ENCODE measurements around the gene PRDM16.

Gene PRDM16

DNA sequence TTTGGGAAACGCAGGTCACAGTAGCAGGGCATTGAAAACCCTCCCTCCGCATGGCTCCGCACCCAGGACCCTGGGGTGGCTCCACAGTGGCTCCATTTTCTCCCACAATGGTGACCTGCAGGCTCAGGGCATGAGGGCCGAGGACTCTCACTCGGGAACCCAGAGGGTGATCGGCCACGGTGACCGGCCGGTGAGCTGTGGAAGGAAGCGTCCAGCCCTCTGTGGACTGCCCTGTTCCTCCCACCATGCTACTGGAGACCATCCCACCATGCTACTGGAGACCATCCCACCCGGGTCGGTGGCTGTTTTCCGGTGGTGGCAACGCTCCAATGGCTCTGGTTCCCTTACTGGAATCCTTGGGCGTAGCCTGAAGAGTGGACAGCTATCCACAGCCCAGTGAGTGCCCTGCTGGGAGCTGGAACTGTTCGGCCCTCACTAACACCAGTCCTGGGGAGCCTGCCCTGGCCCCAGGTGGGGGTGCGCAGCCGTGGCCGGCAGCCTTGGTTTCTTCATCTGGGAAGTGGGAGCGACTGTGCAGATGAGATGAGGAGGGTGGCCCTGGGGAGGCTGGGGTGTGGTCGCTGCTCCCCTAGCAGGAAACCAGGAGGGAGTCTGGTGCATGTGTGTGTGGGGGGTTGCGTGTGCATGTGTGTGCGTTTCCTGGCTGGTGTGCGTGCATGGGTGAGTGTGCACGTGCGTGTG, 59.6 kb downstream of the PRDM16 start:
- DNase-seq: no peak

- DNase-seq: no peak
Measured at GRCh38 chr1:3129133-3129490, 60.1 kb downstream of the PRDM16 start.

DNA sequence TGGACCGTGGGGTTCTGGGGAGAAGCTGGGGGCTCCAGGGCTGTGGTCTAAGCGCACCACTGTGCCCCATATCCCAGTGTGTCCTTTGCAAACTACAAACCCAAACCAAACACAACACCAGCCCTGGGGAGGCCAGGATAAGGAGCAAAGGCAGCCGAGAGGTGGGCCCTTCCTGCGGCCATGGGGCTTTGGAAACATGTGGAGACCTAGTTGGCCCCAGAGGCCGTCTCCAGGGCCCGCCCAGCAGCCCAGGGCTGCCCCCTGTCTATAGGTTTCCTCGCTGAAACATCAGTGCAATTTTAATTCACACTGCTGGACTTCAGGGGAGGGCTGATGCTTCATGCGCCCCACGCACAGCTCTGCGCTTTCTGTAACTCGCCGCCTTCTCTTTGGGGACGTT, 61.3 kb downstream of the PRDM16 start:
- DNase-seq: no peak

DNA sequence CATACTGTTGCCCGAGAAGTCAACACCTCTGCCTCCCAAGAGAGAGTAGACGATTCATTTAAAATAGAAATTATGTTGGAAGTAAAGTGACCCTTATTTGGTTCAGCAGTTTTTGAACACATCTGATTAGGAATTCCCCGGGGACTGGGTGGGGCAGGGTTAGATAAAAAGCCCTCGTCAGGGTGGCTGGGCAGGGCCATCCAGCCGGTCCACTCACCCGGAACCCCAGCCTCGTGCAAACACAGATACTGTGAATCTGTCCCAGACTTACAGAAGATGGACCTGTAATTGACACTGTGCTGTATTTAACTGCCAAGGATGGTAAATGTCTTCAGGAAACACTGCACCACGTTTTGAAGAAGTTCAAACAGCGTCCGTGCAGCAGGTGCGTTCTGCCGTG, 63.7 kb downstream of the PRDM16 start:
- no peak for DNase-seq

DNA sequence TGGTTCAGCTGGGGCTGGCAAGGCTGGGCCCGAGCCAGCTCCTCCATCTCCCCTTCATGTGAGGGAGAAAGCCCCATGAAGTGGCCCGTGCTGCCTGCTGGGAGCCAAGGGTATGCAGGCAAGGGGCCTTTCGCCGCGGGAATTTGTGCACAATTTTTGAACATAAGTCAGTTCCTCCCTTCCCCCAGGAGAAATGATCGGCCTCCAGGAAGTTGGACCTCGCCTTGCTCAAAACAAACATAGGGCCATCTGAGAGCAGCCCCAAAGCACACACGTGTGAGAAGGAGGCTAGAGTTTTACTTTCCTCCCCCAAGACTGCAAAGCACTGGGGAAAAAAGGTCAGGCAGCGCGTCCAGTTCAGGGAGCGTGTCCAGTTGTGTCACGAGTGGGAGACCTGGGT, 64.7 kb downstream of the PRDM16 start:
- no peak for DNase-seq

DNA sequence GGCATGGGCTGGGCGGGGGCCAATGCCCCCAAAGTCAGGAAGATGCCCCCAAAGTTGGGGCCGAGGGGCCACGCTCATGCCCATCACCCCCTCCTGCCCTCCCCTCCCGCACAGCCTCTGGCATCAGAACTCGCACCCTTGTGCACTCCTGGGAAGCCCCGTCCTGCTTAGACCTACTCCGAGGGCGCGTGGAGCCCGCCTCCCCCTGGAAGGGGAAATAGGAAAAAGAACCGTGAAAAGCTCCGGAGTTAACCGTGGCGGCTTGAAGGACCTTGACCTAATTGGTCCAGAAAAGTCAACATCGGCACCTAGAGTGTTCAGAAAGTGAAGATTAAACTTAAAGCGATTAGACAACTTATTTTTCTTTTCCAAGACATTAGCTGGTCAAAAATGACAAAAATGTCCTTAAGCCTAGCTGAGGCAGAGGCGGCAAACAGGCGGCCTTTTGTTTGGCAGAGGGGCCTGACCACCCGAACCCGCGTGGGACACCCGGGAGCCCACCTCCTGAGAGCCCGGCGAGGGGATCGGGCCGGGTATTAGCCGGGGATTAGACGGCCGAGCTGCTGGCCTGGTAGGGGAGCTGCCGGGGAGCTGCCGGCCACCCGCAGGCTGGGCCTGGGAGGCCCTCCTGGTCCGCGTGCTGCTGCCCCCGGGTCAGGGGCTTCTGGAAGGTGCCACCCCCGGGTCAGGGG, 65.5 kb downstream of the PRDM16 start:
- no peak for DNase-seq

GRCh38 chr1:3135073-3135702, 66.2 kb downstream of the PRDM16 start:
- DNase-seq: no peak

- no peak for DNase-seq
Measured at GRCh38 chr1:3135744-3136455, 66.9 kb downstream of the PRDM16 start.

GRCh38 chr1:3136532-3136931, 67.5 kb downstream of the PRDM16 start:
- DNase-seq: no peak

DNA sequence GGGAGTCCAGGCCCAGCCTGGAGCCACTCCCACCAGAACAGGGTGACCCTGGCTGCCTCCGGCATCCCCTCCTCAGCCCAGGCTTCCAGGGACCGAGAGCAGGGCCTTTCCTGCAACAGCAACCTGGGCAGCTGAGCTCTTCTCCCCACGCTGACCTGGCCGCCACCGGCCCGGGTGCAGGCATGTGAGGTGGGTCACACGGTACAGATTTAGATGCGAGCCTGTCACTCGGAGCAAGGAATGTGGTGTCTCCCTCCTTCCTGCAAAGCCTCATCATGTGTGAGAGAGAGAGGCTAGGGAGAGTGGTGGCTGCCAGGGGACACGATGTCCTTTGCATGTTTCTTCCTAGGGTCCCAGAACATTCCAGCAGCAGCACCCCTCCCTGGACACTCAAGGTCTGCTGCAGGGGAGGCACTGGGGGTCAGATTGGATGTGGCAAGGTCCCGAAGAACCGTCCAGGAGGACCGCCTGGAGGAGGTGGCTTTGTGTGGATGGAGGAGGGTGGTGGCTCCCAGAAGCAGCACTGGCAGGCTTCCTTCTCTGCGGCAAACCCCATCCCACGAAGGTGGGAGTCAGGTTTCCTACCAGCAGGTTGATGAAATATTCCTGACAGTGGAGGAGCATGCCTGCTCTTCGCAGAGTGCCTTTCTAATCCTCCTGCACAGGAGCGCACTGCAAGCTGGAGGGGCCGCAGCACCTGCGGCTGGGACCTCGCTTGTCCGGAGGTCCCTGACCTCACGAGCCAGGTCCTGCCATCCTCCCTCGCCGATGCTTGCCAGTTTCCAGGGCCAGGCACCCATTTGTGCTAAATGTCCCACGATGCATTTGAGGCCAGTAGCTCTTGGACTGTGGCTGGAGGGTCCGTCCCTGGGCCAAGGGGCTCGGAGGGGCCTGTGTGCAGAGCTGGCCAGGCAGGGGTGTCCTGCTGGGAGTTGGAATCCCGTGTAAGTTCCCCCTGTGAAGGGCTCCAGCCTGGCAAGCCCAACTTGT, 68.4 kb downstream of the PRDM16 start:
- no peak for DNase-seq

- no peak for DNase-seq
Measured at GRCh38 chr1:3138623-3139151, 69.7 kb downstream of the PRDM16 start.

- DNase-seq: no peak
Measured at GRCh38 chr1:3139451-3139852, 70.4 kb downstream of the PRDM16 start.

DNA sequence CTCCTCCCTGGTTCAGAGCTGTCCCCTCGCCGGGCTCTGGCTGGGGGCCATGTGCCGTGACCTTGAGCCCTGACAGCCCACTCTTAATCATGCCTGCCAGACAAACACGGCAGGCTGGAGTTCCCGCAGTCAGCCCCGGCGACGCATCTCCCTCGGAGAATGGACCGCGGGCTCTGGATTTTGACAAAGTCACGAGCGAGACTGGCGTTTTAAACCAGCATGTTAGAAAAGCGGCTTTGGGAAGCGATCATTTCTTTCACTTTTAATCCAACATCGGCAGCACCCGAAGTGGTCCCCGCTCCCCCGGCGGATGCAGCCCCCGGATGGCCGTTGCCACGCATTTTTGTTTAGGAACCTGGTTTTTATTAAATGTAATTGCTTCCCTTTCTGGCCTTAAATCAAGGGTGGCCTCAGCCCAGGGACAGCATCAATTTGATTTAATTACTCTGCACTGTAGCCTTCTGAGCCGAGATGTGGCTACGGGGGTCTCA, 70.9 kb downstream of the PRDM16 start:
- DNase-seq: no peak

GRCh38 chr1:3140437-3140836, 71.4 kb downstream of the PRDM16 start:
- no peak for DNase-seq

- no peak for DNase-seq
Measured at GRCh38 chr1:3141129-3141528, 72.1 kb downstream of the PRDM16 start.

DNA sequence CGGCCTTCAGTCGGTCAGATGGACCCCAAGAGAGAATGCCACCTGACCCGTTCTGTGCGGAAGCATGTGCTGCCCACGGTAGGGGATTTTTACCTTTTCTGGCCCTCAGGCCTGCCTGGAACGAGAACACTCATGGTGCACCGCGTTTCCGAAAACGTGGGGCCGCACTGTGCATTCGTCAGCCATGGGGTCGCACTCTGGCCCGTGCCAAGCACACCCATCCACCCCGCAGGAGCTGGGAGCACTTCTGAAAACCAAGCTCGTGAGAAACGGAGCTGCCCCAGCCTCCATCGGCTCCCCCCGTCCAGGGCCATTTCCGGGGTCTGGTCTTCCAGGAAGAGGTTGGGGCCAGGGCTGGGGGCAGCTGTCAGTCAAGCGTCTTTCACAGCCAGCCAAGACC, 72.8 kb downstream of the PRDM16 start:
- no peak for DNase-seq

DNA sequence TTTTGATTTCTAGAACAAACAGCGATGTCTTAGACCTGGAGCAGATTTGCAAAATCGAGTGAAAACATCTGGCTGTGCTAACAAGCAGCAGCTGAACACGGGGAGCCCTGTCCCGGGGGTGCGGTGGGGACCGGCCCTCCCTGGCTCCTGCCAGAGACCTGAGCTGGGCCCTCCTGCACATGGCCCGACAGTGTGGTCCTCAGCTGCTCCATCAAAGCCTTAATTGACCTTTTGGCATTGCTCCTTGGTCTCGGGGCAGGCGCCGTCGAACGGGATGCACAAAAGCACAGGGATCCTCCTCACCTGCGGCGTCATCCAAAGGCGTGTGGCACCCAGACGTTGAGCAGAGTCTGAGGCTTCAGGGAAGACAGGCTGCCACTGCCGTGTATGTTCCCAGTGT, 73.2 kb downstream of the PRDM16 start:
- no peak for DNase-seq

DNA sequence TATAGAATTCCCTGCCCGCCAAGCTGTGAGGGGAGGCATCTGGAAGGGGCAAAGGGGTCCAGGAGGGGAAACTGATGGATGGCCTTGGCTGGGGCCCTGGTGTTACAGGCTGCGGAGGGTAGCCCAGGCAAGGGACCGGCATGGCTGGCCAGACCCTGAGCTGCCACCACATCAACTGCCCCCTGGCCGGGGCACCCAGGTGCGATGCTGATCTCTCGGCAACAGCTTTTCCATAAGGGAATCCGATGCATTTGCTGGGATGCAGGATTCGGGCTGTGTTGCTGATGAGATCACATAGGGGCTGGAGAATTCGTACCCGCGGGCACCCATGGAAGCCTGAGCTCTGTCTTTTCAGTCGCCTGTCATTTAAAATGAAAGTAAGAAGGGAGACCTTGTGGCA, 73.7 kb downstream of the PRDM16 start:
- no peak for DNase-seq

GRCh38 chr1:3145532-3146325, 76.7 kb downstream of the PRDM16 start:
- DNase-seq: no peak

DNA sequence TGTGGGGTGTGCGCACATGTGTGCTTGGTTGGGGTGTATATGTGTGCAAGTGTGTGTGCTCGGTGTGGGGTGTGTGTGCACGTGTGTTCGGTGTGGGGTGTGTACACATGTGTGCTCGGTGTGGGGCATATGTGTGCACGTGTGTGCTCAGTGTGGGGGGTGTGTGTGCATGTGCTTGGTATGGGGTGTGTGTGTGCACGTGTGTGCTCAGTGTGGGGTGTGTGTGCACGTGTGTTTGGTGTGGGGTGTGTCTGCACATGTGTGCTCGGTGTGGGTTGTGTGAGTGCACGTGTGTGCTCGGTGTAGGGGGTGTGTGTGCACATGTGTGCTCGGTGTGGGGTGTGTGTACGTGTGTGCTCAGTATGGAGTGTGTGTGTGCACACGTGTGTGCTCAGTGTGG, 77.5 kb downstream of the PRDM16 start:
- DNase-seq: no peak

- DNase-seq: no peak
Measured at GRCh38 chr1:3146907-3147306, 77.9 kb downstream of the PRDM16 start.

Data from activated T-cell treated with anti-CD3 and anti-CD28 coated beads, Interleukin-2, amount 50 U/mL, for 48 hours (primary cell).